SW 1271 (cell line): ENCODE data around the gene VENTX.

Experiments used
- DNase-seq, 2 experiments: peaks; one replicate each; lab custom pipeline; 2025; lab: John Stamatoyannopoulos, UW

VENTX gene

DNA sequence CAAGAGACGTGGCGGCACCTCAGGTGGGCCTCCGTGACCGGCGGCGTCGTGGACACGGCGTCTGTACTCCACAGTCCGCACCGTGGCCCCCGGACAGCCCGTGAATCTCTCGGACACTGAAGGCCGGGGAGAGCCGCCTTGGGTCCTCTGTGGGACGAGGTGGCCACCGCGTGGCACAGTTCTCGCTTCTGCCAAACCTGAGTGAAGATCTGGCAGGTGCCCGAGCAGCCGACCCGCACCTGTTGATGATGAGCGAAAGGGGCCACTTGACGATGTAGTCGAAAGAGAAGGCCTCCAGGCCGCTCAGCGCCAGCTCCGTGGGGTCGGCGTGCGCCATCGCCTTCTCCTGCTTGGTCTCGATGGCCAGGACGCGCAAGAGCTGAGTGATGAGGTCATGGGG, 47.6 kb downstream of the VENTX start:
- DNase-seq: no peak

- DNase-seq: no peak
These were observed 48.7 kb downstream of the VENTX start for GRCh38 chr10:133286366-133286765.

- DNase-seq: no peak
These were observed 50.3 kb downstream of the VENTX start for GRCh38 chr10:133287832-133288500.

DNA sequence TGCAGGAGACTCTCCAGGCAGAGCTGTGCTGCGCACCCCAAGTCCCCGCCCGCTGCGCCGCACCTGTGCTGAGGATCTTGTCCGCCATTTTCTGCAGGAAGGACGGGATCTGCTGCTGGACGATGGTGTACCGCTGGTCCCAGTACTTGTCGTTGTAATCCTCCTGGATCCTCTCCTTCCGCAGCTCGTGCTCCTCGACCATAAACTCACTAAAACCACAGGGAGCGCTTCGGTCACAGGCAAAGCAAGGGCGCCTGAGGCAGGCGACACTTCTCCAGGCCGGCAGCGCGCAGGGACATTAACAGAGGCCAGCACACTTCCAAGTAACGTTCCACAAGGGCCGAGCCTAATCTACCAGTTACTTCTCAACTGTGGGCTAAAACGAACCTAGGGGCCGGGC, 52.1 kb downstream of the VENTX start:
- no peak for DNase-seq
